ENCODE data around the gene MED16. TPM values are rescaled to one million over a fixed set of nuclear protein-coding genes. Genes with fewer than 3 reads are reported as not detected.

MED16 gene
- total and polyA plus RNA-seq, 8 donors: 16.7 to 126 (median 74.0) TPM

GRCh38 chr19:827314-827709 is 65.7 kb downstream of the MED16 start:
- Histone ChIP-seq H3K27ac (no peak overlapping the region), H3K27me3 (peaks cover 5 to 91% (median 53%) of the 10 kb centered on the region in 3 donors), H3K4me3 (no peak overlapping the region), H3K9me3 (no peaks in the 10 kb centered on the region), H3K36me3 (no peaks in the 10 kb centered on the region), H3K4me1 (peaks cover 2 to 25% (median 9%) of the 10 kb centered on the region in 4 donors)
- intact Hi-C loops (cut with DNase I; ENCODE audit: low total_unique reads): no loop called here
- WGBS, 5 donors: 74 to 91% (median 81%) methylated on average over 9 to 11 of the region's 11 CpGs
- DNase-seq: no peak
- TF ChIP-seq POLR2AphosphoS5 (IDR thresholded peaks at IDR 0.05): no peak

- WGBS, 5 donors: 80 to 84% (median 82%) methylated on average over 19 of the region's 19 CpGs
- Histone ChIP-seq H3K9me3 (no peaks in the 10 kb centered on the region), H3K27me3 (peaks cover 13 to 91% (median 53%) of the 10 kb centered on the region in 3 donors), H3K27ac (no peak overlapping the region), H3K4me1 (peaks cover 14 to 37% (median 21%) of the 10 kb centered on the region in 4 donors), H3K4me3 (no peak overlapping the region), H3K36me3 (no peaks in the 10 kb centered on the region)
- TF ChIP-seq POLR2A (IDR thresholded peaks at IDR 0.05) (no peak), POLR2AphosphoS5 (IDR thresholded peaks at IDR 0.05) (no peak), CTCF (IDR thresholded peaks at IDR 0.05) (no peak), EP300 (IDR thresholded peaks at IDR 0.05) (no peak)
- DNase-seq: no peak
- intact Hi-C loops (cut with DNase I; ENCODE audit: low total_unique reads): no loop called here
Measured at GRCh38 chr19:825897-826644, 66.9 kb downstream of the MED16 start.

- Histone ChIP-seq H3K27ac (no peak overlapping the region), H3K4me1 (peaks cover 14 to 37% (median 22%) of the 10 kb centered on the region in 4 donors), H3K9me3 (no peaks in the 10 kb centered on the region), H3K27me3 (peaks cover 13 to 82% (median 46%) of the 10 kb centered on the region in 3 donors), H3K4me3 (no peak overlapping the region), H3K36me3 (no peaks in the 10 kb centered on the region)
- intact Hi-C loops (cut with DNase I; ENCODE audit: low total_unique reads): no loop called here
- DNase-seq: no peak
- 75 to 81% (median 76%) methylated on average over 12 to 15 of the region's 15 CpGs for WGBS, 5 donors
- TF ChIP-seq POLR2AphosphoS5 (IDR thresholded peaks at IDR 0.05) (no peak), POLR2A (IDR thresholded peaks at IDR 0.05) (no peak), EP300 (IDR thresholded peaks at IDR 0.05) (no peak)
Measured at GRCh38 chr19:824885-825284, 68.1 kb downstream of the MED16 start.

- no peak for DNase-seq
- TF ChIP-seq POLR2AphosphoS5 (IDR thresholded peaks at IDR 0.05): no peak
- no peak for TF ChIP-seq EP300 (IDR thresholded peaks at IDR 0.05)
- TF ChIP-seq POLR2A (IDR thresholded peaks at IDR 0.05): no peak
- TF ChIP-seq CTCF (IDR thresholded peaks at IDR 0.05): no peak
- Histone ChIP-seq H3K27ac (no peak overlapping the region), H3K4me3 (no peak overlapping the region), H3K4me1 (peaks cover 14 to 37% (median 22%) of the 10 kb centered on the region in 4 donors), H3K27me3 (peaks cover 13 to 71% (median 41%) of the 10 kb centered on the region in 3 donors), H3K9me3 (no peaks in the 10 kb centered on the region), H3K36me3 (no peaks in the 10 kb centered on the region)
- intact Hi-C loops (cut with DNase I; ENCODE audit: low total_unique reads): no loop called here
- 34 to 53% (median 47%) methylated on average over 10 to 12 of the region's 12 CpGs for WGBS, 5 donors
Measured at GRCh38 chr19:823565-824121, 69.3 kb downstream of the MED16 start.

- intact Hi-C loops (cut with DNase I; ENCODE audit: low total_unique reads): no loop called here
- Histone ChIP-seq H3K27ac (no peak within 1 kb of the TSS), H3K36me3 (no peaks in the 10 kb centered on the region), H3K4me3 (peak within 1 kb of the TSS; percentile 25 to 48 (median 35)), H3K9me3 (no peaks in the 10 kb centered on the region), H3K27me3 (peaks cover 13 to 56% (median 31%) of the 10 kb centered on the region in 3 donors), H3K4me1 (peaks cover 14 to 25% (median 22%) of the 10 kb centered on the region in 4 donors)
- TF ChIP-seq POLR2A (IDR thresholded peaks at IDR 0.05) (no peak), EP300 (IDR thresholded peaks at IDR 0.05) (no peak), CTCF (IDR thresholded peaks at IDR 0.05) (no peak), POLR2AphosphoS5 (IDR thresholded peaks at IDR 0.05) (no peak)
- 0 to 4% (median 2%) methylated on average over 1 to 79 of the region's 86 CpGs; no CpG with 5 or more reads in 1 of the 5 donors for WGBS, 5 donors
- peak in 1 of 2 donors; percentile 62 for DNase-seq
Measured at GRCh38 chr19:821825-822503, 71.0 kb downstream of the MED16 start, which contains the start of gene PLPPR3. Gene PLPPR3, minus strand, starts transcription at chr19:821955. Its CDS starts 396 bp downstream, at chr19:821559.

All from stomach (tissue), 9 donors.